ENCODE results near the gene MICALL2.

Gene MICALL2

GRCh38 chr7:1424041-1424440, 35.2 kb downstream of the MICALL2 start:
- H3K4me3 ChIP-seq (ENCODE audit: low read length) = no peak overlapping the region

GRCh38 chr7:1423264-1423811, 35.9 kb downstream of the MICALL2 start:
- H3K27ac ChIP-seq (ENCODE audit: low read length) = no peak overlapping the region
- H3K36me3 ChIP-seq (ENCODE audit: control insufficient read depth, low read depth, low read length) = no peaks in the 10 kb centered on the region
- no peaks in the 10 kb centered on the region for H3K4me1 ChIP-seq (ENCODE audit: control insufficient read depth, low read depth, low read length)
- H3K4me3 ChIP-seq (ENCODE audit: low read length) = no peak overlapping the region
- H3K9me3 ChIP-seq (ENCODE audit: control insufficient read depth, low read depth, low read length) = no peaks in the 10 kb centered on the region
- H3K27me3 ChIP-seq (ENCODE audit: control insufficient read depth, insufficient read depth, low read length) = no peaks in the 10 kb centered on the region
- H3K9ac ChIP-seq (ENCODE audit: low read length) = no peak overlapping the region

More at GRCh38 chr7:1424041-1424440, 35.2 kb downstream of the MICALL2 start:
- Histone ChIP-seq H3K27me3 (ENCODE audit: control insufficient read depth, insufficient read depth, low read length) (no peaks in the 10 kb centered on the region), H3K36me3 (ENCODE audit: control insufficient read depth, low read depth, low read length) (no peaks in the 10 kb centered on the region), H3K27ac (ENCODE audit: low read length) (no peak overlapping the region), H3K4me1 (ENCODE audit: control insufficient read depth, low read depth, low read length) (no peaks in the 10 kb centered on the region), H3K9ac (ENCODE audit: low read length) (no peak overlapping the region), H3K9me3 (ENCODE audit: control insufficient read depth, low read depth, low read length) (no peaks in the 10 kb centered on the region)

GRCh38 chr7:1422512-1423263, 36.6 kb downstream of the MICALL2 start:
- H3K27me3 ChIP-seq (ENCODE audit: control insufficient read depth, insufficient read depth, low read length) = no peaks in the 10 kb centered on the region
- no peaks in the 10 kb centered on the region for H3K4me1 ChIP-seq (ENCODE audit: control insufficient read depth, low read depth, low read length)
- no peak overlapping the region for H3K27ac ChIP-seq (ENCODE audit: low read length)
- H3K4me3 ChIP-seq (ENCODE audit: low read length) = no peak overlapping the region
- H3K9me3 ChIP-seq (ENCODE audit: control insufficient read depth, low read depth, low read length) = no peaks in the 10 kb centered on the region
- H3K36me3 ChIP-seq (ENCODE audit: control insufficient read depth, low read depth, low read length) = no peaks in the 10 kb centered on the region
- no peak overlapping the region for H3K9ac ChIP-seq (ENCODE audit: low read length)

- Histone ChIP-seq H3K27ac (ENCODE audit: low read length) (no peak overlapping the region), H3K9me3 (ENCODE audit: control insufficient read depth, low read depth, low read length) (no peaks in the 10 kb centered on the region), H3K9ac (ENCODE audit: low read length) (no peak overlapping the region), H3K36me3 (ENCODE audit: control insufficient read depth, low read depth, low read length) (no peaks in the 10 kb centered on the region), H3K4me3 (ENCODE audit: low read length) (no peak overlapping the region), H3K27me3 (ENCODE audit: control insufficient read depth, insufficient read depth, low read length) (peaks cover 3% of the 10 kb centered on the region), H3K4me1 (ENCODE audit: control insufficient read depth, low read depth, low read length) (no peaks in the 10 kb centered on the region)
Observed at GRCh38 chr7:1421946-1422345, 37.3 kb downstream of the MICALL2 start.

- Histone ChIP-seq H3K4me3 (ENCODE audit: low read length) (no peak overlapping the region), H3K4me1 (ENCODE audit: control insufficient read depth, low read depth, low read length) (no peaks in the 10 kb centered on the region)
Observed at GRCh38 chr7:1421020-1421790, 38.1 kb downstream of the MICALL2 start.

GRCh38 chr7:1419688-1420087, 39.6 kb downstream of the MICALL2 start:
- Histone ChIP-seq H3K36me3 (ENCODE audit: control insufficient read depth, low read depth, low read length) (no peaks in the 10 kb centered on the region), H3K27ac (ENCODE audit: low read length) (no peak overlapping the region), H3K4me1 (ENCODE audit: control insufficient read depth, low read depth, low read length) (no peaks in the 10 kb centered on the region), H3K4me3 (ENCODE audit: low read length) (no peak overlapping the region), H3K9ac (ENCODE audit: low read length) (no peak overlapping the region), H3K9me3 (ENCODE audit: control insufficient read depth, low read depth, low read length) (no peaks in the 10 kb centered on the region), H3K27me3 (ENCODE audit: control insufficient read depth, insufficient read depth, low read length) (peaks cover 3% of the 10 kb centered on the region)

More at GRCh38 chr7:1421020-1421790, 38.1 kb downstream of the MICALL2 start:
- Histone ChIP-seq H3K27me3 (ENCODE audit: control insufficient read depth, insufficient read depth, low read length) (peaks cover 3% of the 10 kb centered on the region), H3K36me3 (ENCODE audit: control insufficient read depth, low read depth, low read length) (no peaks in the 10 kb centered on the region), H3K9ac (ENCODE audit: low read length) (no peak overlapping the region), H3K27ac (ENCODE audit: low read length) (no peak overlapping the region), H3K9me3 (ENCODE audit: control insufficient read depth, low read depth, low read length) (no peaks in the 10 kb centered on the region)

GRCh38 chr7:1419310-1419634, 40.0 kb downstream of the MICALL2 start:
- H3K27ac ChIP-seq (ENCODE audit: low read length) = no peak overlapping the region
- no peaks in the 10 kb centered on the region for H3K36me3 ChIP-seq (ENCODE audit: control insufficient read depth, low read depth, low read length)
- H3K27me3 ChIP-seq (ENCODE audit: control insufficient read depth, insufficient read depth, low read length) = peaks cover 3% of the 10 kb centered on the region
- H3K4me1 ChIP-seq (ENCODE audit: control insufficient read depth, low read depth, low read length) = no peaks in the 10 kb centered on the region
- no peak overlapping the region for H3K9ac ChIP-seq (ENCODE audit: low read length)
- H3K4me3 ChIP-seq (ENCODE audit: low read length) = no peak overlapping the region
- H3K9me3 ChIP-seq (ENCODE audit: control insufficient read depth, low read depth, low read length) = no peaks in the 10 kb centered on the region

- Histone ChIP-seq H3K27me3 (ENCODE audit: control insufficient read depth, insufficient read depth, low read length) (peaks cover 3% of the 10 kb centered on the region), H3K36me3 (ENCODE audit: control insufficient read depth, low read depth, low read length) (no peaks in the 10 kb centered on the region), H3K9ac (ENCODE audit: low read length) (no peak overlapping the region), H3K9me3 (ENCODE audit: control insufficient read depth, low read depth, low read length) (no peaks in the 10 kb centered on the region), H3K27ac (ENCODE audit: low read length) (no peak overlapping the region), H3K4me3 (ENCODE audit: low read length) (no peak overlapping the region), H3K4me1 (ENCODE audit: control insufficient read depth, low read depth, low read length) (no peaks in the 10 kb centered on the region)
Observed at GRCh38 chr7:1418505-1419309, 40.6 kb downstream of the MICALL2 start.

- Histone ChIP-seq H3K36me3 (ENCODE audit: control insufficient read depth, low read depth, low read length) (no peaks in the 10 kb centered on the region), H3K9me3 (ENCODE audit: control insufficient read depth, low read depth, low read length) (no peaks in the 10 kb centered on the region), H3K27me3 (ENCODE audit: control insufficient read depth, insufficient read depth, low read length) (peaks cover 17% of the 10 kb centered on the region), H3K9ac (ENCODE audit: low read length) (no peak overlapping the region), H3K27ac (ENCODE audit: low read length) (no peak overlapping the region), H3K4me3 (ENCODE audit: low read length) (no peak overlapping the region), H3K4me1 (ENCODE audit: control insufficient read depth, low read depth, low read length) (no peaks in the 10 kb centered on the region)
Observed at GRCh38 chr7:1415389-1415990, 43.8 kb downstream of the MICALL2 start.

GRCh38 chr7:1413936-1414639, 45.2 kb downstream of the MICALL2 start:
- Histone ChIP-seq H3K9me3 (ENCODE audit: control insufficient read depth, low read depth, low read length) (no peaks in the 10 kb centered on the region), H3K27ac (ENCODE audit: low read length) (no peak overlapping the region), H3K4me3 (ENCODE audit: low read length) (no peak overlapping the region), H3K36me3 (ENCODE audit: control insufficient read depth, low read depth, low read length) (no peaks in the 10 kb centered on the region), H3K27me3 (ENCODE audit: control insufficient read depth, insufficient read depth, low read length) (peaks cover 17% of the 10 kb centered on the region), H3K9ac (ENCODE audit: low read length) (no peak overlapping the region), H3K4me1 (ENCODE audit: control insufficient read depth, low read depth, low read length) (no peaks in the 10 kb centered on the region)

Data from iPS-18a (cell line).